Measurements from ENCODE around the gene WDCP.

GRCh38 chr2:24048769-24049484 lies 1.7 kb upstream of the WDCP start:
- TF ChIP-seq EP300 (IDR thresholded peaks at IDR 0.05; ENCODE audit: borderline replicate concordance): no peak
- no peak for TF ChIP-seq TAF1 (IDR thresholded peaks at IDR 0.05; ENCODE audit: low read depth)
- TF ChIP-seq CEBPB (IDR thresholded peaks at IDR 0.05): no peak
- TF ChIP-seq ZBTB7A (IDR thresholded peaks at IDR 0.05; ENCODE audit: low read depth): no peak
- no peak for TF ChIP-seq TCF12 (IDR thresholded peaks at IDR 0.05; ENCODE audit: low read depth)
- TF ChIP-seq RAD21 (IDR thresholded peaks at IDR 0.05; ENCODE audit: low read depth): no peak
- no peak for TF ChIP-seq FOXM1 (IDR thresholded peaks at IDR 0.05; ENCODE audit: borderline replicate concordance, low read depth)
- TF ChIP-seq, protein P1, sequence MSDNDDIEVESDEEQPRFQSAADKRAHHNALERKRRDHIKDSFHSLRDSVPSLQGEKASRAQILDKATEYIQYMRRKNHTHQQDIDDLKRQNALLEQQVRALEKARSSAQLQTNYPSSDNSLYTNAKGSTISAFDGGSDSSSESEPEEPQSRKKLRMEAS (IDR thresholded peaks at IDR 0.05): no peak
- TF ChIP-seq, protein P2, sequence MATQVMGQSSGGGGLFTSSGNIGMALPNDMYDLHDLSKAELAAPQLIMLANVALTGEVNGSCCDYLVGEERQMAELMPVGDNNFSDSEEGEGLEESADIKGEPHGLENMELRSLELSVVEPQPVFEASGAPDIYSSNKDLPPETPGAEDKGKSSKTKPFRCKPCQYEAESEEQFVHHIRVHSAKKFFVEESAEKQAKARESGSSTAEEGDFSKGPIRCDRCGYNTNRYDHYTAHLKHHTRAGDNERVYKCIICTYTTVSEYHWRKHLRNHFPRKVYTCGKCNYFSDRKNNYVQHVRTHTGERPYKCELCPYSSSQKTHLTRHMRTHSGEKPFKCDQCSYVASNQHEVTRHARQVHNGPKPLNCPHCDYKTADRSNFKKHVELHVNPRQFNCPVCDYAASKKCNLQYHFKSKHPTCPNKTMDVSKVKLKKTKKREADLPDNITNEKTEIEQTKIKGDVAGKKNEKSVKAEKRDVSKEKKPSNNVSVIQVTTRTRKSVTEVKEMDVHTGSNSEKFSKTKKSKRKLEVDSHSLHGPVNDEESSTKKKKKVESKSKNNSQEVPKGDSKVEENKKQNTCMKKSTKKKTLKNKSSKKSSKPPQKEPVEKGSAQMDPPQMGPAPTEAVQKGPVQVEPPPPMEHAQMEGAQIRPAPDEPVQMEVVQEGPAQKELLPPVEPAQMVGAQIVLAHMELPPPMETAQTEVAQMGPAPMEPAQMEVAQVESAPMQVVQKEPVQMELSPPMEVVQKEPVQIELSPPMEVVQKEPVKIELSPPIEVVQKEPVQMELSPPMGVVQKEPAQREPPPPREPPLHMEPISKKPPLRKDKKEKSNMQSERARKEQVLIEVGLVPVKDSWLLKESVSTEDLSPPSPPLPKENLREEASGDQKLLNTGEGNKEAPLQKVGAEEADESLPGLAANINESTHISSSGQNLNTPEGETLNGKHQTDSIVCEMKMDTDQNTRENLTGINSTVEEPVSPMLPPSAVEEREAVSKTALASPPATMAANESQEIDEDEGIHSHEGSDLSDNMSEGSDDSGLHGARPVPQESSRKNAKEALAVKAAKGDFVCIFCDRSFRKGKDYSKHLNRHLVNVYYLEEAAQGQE (IDR thresholded peaks at IDR 0.05; ENCODE audit: low read depth): no peak
- TF ChIP-seq TEAD4 (IDR thresholded peaks at IDR 0.05): no peak
- TF ChIP-seq, protein P3, sequence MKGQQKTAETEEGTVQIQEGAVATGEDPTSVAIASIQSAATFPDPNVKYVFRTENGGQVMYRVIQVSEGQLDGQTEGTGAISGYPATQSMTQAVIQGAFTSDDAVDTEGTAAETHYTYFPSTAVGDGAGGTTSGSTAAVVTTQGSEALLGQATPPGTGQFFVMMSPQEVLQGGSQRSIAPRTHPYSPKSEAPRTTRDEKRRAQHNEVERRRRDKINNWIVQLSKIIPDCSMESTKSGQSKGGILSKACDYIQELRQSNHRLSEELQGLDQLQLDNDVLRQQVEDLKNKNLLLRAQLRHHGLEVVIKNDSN (IDR thresholded peaks at IDR 0.05): no peak
- no peak for TF ChIP-seq CREB1 (IDR thresholded peaks at IDR 0.05; ENCODE audit: low read depth)
- no peak for TF ChIP-seq NFIC (IDR thresholded peaks at IDR 0.05)

Measured in Ishikawa (cell line).